ENCODE measurements around the gene CCNF. TPM values are rescaled to one million over a fixed set of nuclear protein-coding genes. Genes with fewer than 3 reads are reported as not detected.

The CCNF gene
- total RNA-seq, 1 experiment from 2014 or later: 35.8 TPM

- DNase-seq (ENCODE audit: low read depth, low spot score): no peak
- no peaks in the 10 kb centered on the region; the same call in 1 of the 2 replicates for H3K36me3 ChIP-seq (ENCODE audit: control insufficient read depth, insufficient read depth, low read length)
- H3K9me3 ChIP-seq (ENCODE audit: control insufficient read depth, insufficient read depth, low read depth, low read length): no peaks in the 10 kb centered on the region
- POLR2A ChIA-PET: no interaction called here
- H3K4me1 ChIP-seq (ENCODE audit: control insufficient read depth, insufficient read depth, low read length): peaks cover 23% of the 10 kb centered on the region
- H3K27ac ChIP-seq (ENCODE audit: low read length): no peak overlapping the region
- no peaks in the 10 kb centered on the region for H3K27me3 ChIP-seq (ENCODE audit: control insufficient read depth, insufficient read depth, low read length)
- ATAC-seq: no peak
- H3K4me3 ChIP-seq (ENCODE audit: low read depth in 2 of 2, low read length in 2 of 2): no peak overlapping the region
- no TSS peak for BruUV-seq (replicated peaks)
- in situ Hi-C loops (cut with HindIII; ENCODE audit: low pct_unique_long_range_greater_than_20kb, low sequenced_read_pairs): no loop called here
- intact Hi-C loops (cut with micrococcal nuclease; ENCODE audit: unreplicated experiment): no loop called here
- TF ChIP-seq CTCF (IDR thresholded peaks at IDR 0.05) (no peak), TCF7L2 (IDR thresholded peaks at IDR 0.05; ENCODE audit: low read depth, low read length) (no peak), SIN3A (IDR thresholded peaks at IDR 0.05; ENCODE audit: borderline replicate concordance, insufficient read depth, low read depth, low read length) (no peak), REST (IDR thresholded peaks at IDR 0.05; ENCODE audit: insufficient read depth in 1 of 2, low read depth in 2 of 2, low read length in 1 of 2) (no peak)
- CTCF ChIA-PET: no interaction called here
These were observed 69.4 kb downstream of the CCNF start for GRCh38 chr16:2498531-2499253.

- in situ Hi-C loops (cut with HindIII; ENCODE audit: low pct_unique_long_range_greater_than_20kb, low sequenced_read_pairs): no loop called here
- POLR2A ChIA-PET: no interaction called here
- Histone ChIP-seq H3K27me3 (ENCODE audit: control insufficient read depth, insufficient read depth, low read length) (no peaks in the 10 kb centered on the region), H3K4me3 (ENCODE audit: low read depth in 2 of 2, low read length in 2 of 2) (no peak overlapping the region), H3K4me1 (ENCODE audit: control insufficient read depth, insufficient read depth, low read length) (peaks cover 23% of the 10 kb centered on the region), H3K27ac (ENCODE audit: low read length) (no peak overlapping the region), H3K36me3 (ENCODE audit: control insufficient read depth, insufficient read depth, low read length) (no peaks in the 10 kb centered on the region; the same call in 1 of the 2 replicates), H3K9me3 (ENCODE audit: control insufficient read depth, insufficient read depth, low read depth, low read length) (no peaks in the 10 kb centered on the region)
- ATAC-seq: no peak
- CTCF ChIA-PET: no interaction called here
- intact Hi-C loops (cut with micrococcal nuclease; ENCODE audit: unreplicated experiment): no loop called here
- TF ChIP-seq POLR2AphosphoS5 (IDR thresholded peaks at IDR 0.05; ENCODE audit: low read depth, low read length) (no peak), REST (IDR thresholded peaks at IDR 0.05; ENCODE audit: insufficient read depth in 1 of 2, low read depth in 2 of 2, low read length in 1 of 2) (no peak), TCF7L2 (IDR thresholded peaks at IDR 0.05; ENCODE audit: low read depth, low read length) (no peak), CTCF (IDR thresholded peaks at IDR 0.05) (no peak), SIN3A (IDR thresholded peaks at IDR 0.05; ENCODE audit: borderline replicate concordance, insufficient read depth, low read depth, low read length) (no peak)
- BruUV-seq (replicated peaks): no TSS peak
- DNase-seq (ENCODE audit: low read depth, low spot score): no peak
These were observed 70.2 kb downstream of the CCNF start for GRCh38 chr16:2499454-2499853.

All from Panc1 (cell line).